HG02870 (cell line): ENCODE data around the gene SLC26A2.

Source experiments
- ATAC-seq: cut with Tn5 transposase; IDR thresholded peaks from one replicate; pipeline ENCODE4 v1.9.1; 2021; ENCODE audit warnings: mild to moderate bottlenecking, moderate library complexity; ENCODE audit not compliant: unreplicated experiment

Gene SLC26A2

GRCh38 chr5:149961186-149961685, 678 bp downstream of the SLC26A2 start:
- ATAC-seq = no peak

DNA sequence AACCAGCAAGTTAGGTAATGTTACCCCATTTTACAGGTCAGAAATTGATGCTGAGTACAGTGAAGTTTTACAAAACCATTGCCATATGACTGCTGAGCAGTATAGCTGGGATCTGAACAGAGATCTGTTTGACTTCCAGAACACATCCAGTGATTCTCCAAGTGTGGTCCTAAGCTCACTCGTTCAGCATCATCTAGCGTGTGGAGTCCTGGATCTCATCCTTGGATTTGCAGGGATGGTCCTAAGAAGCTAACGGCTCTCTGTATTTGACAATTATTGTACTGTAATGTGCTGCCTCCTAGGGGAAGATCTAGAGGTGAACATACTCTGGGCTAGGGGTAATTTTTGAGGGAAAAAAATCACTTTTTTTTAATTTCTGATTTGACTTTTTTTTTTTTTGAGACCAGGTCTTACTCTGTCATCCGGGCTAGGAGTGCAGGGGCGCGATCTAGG, 1.4 kb downstream of the SLC26A2 start:
- no peak for ATAC-seq

DNA sequence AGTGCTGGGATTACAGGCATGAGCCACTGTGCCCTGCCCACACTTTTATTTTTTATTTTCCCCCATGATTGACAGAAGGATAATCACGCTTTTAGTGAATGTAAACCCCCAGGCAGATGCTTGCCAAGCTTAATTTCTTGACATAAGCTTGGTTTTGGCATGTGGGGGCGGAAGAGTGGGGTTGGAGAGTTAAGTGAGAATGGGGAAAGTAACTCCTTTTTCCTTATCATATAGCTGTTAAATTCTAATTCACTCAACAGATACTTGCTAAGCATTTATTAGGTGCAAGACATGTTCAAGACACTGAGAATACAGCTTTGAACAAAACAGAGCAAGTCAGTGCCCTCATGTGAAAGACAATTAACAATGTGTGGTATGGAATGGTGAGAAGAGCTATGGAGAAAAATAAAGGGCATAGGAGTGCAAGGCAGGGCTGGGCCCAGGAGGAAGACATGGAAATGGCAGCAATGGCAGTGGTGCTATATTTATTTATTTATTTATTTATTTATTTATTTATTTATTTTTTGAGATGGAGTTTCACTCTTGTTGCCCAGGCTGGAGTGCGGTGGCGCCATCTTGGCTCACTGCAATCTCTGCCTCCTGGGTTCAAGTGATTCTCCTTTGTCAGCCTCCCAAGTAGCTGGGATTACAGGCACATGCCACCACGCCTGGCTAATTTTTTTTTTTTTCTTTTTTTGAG, 2.2 kb downstream of the SLC26A2 start:
- ATAC-seq = no peak

- no peak for ATAC-seq
Observed at GRCh38 chr5:149963729-149964128, 3.2 kb downstream of the SLC26A2 start.

DNA sequence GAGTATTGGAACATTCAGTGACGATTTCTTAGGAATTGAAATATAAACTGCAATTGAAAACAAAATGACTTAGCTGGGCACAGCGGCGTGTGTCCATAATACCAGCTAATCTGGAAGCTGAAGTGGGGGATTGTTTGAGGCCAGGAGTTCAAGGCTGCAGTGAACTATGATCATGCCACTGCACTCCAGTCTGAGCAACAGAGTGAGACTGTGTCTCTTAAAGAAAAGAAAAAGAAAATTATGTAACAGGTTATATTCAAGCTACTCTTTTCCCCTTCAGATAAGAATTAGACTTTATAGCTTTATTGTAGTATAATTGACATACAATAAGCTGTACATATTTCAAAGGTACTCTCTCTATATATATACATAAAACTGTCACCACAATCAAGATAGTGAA, 6.4 kb downstream of the SLC26A2 start:
- no peak for ATAC-seq

DNA sequence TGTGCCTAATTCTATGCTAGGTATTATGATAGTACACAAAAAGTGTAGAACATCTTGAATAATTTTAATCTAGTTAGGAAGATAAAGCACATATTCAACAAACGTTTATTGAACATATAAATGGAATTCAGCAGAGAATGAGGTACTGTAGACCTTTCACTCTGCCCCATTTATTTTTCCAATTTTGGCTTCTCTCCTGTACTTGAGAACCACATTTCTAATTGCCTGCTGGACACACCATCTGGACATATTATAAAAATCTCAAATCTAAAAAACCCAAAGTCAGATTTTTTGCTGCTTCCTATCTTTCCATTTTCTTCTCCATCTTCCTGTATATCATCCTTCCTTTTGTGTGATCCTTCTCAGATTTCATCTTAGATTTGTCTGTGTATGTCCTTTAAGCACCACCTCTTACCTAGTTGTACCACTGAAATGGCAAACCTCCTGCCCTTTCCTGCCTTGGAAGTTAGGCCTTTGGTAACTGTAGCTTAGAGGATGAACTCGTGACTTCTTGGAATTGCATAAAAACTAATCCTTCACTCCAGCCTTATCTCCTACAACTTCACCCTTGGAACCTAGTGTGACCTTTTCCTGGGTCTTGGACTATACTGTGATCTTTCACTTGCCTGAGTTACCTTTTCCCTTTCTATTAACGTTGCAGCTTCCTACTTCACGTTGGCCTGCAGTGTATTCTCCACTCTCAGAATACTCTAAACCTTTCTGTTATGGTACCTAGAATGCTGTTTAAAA, 8.8 kb downstream of the SLC26A2 start:
- no peak for ATAC-seq

- ATAC-seq = no peak
Observed at GRCh38 chr5:149975409-149975808, 14.9 kb downstream of the SLC26A2 start.

DNA sequence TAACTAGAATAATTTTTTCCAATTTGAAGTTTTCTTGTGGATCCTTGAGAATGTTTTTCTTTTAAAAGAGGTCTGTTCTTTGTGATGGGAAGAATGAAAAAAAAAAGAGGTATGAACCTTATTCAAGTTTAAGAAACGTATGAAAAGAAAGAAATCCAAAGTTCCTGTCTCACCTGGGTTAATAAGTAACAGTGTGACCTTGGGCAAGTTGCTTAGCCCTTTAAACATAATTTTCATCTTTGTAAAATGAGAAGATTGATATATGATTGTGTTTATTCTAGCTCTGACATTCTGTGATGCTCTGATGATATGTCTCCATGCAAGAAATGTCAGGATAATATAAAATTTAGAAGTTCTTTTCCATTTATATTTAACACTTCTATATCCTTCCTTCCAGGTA, 19.3 kb downstream of the SLC26A2 start:
- ATAC-seq = no peak

GRCh38 chr5:149981206-149981605, 20.6 kb downstream of the SLC26A2 start:
- ATAC-seq = no peak

GRCh38 chr5:149982505-149982904, 21.9 kb downstream of the SLC26A2 start:
- no peak for ATAC-seq

- ATAC-seq = no peak
Observed at GRCh38 chr5:149988126-149988525, 27.6 kb downstream of the SLC26A2 start.

DNA sequence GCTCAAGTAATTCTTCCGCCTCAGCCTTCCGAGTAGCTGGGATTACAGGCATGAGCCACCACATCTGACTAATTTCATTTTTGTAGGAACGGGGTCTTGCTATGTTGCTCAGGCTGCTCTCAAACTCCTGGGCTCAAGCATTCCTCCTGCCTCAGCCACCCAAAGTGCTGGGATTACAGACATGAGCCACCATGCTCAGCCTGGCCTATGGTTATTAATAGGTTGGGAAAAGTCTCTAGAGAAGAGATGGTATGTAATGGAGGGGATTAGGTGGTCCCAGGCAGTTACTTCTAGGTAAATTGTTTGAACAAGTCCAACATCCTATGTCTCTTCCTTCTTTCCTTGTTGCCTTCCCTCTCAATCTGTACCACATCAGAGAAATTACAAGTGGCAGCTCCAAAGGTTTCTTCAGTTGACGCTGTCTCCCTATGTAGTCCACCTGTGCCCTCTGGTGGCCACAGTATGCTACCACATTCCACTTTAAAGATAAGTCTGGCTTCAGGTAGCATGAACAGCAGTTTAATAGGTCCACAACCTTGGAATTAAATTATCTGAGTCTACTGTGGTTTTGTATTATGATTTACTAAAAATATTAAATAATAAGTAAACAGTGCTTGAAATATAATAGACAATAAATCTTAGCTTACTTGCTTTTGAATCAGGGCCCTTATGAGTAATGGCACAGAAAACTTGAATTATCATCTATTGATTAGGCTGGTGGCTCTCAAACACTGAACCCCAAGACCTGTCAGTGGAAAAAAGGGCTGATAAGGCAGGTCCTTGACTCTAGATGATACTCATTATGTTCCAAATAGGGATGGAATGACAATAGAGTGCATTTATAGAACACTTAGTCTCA, 30.2 kb downstream of the SLC26A2 start:
- peak; percentile 83 for ATAC-seq

- ATAC-seq = no peak
Observed at GRCh38 chr5:149993471-149993870, 32.9 kb downstream of the SLC26A2 start.

DNA sequence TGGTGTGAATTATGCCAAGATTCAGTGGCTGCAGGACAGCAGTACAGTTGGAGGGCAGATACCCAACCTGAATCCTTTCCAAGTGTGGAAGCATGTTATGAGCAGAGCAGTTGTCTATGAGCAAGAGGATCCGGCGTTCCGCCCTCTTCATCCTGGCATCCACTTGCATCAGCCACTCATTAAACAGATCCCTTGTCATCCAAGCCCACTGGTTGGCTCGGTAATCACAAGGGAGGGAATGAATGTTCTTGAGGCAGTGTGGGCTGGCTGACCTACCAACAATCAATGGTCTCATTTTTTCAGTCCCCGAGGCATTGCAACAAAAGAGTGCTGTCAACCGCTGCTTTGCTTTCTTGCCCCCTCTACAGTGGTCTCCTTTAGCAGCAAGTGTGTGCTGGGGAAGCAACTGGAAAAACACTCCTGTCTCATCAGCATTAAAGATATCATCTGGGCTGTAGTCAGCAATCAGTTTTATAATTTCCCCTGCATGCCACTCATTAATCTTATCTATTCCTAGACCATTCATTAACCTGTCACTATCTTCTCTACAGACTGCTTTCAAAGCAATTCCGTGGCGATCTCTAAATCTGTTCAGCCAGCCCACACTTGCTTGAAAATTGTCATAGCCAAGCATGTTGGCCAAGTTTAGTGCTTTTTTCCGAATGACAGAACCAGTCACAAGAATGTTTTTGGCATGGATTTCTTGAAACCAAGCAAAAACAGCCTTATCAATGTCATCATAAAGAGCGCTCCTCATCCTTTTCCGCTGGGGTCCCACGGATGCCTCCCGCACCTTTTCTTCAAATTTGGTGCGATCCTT, 35.0 kb downstream of the SLC26A2 start:
- no peak for ATAC-seq

- ATAC-seq = no peak
Observed at GRCh38 chr5:149996205-149996890, 35.8 kb downstream of the SLC26A2 start.

DNA sequence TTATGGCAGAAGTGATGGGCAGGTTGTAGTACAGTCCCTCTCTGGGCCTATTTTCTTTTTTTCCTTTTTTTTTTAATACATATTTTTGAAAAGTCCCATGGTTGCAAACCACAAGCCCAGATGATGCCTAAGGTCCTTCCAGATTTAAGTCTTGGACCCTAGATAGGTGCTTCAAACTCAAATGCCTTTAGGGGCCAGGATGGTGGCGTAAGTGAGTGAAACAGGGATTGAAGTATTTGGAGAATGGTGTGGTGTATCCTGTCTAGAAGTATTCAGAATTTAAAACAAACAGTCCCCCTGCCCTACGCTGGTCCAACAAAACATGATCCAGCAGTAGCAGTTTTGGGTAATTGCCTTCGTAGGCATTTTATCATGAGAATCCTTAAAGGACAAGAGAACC, 37.7 kb downstream of the SLC26A2 start:
- no peak for ATAC-seq

- ATAC-seq = no peak
Observed at GRCh38 chr5:149999359-149999758, 38.8 kb downstream of the SLC26A2 start.

- ATAC-seq = no peak
Observed at GRCh38 chr5:149999866-150000255, 39.3 kb downstream of the SLC26A2 start.

DNA sequence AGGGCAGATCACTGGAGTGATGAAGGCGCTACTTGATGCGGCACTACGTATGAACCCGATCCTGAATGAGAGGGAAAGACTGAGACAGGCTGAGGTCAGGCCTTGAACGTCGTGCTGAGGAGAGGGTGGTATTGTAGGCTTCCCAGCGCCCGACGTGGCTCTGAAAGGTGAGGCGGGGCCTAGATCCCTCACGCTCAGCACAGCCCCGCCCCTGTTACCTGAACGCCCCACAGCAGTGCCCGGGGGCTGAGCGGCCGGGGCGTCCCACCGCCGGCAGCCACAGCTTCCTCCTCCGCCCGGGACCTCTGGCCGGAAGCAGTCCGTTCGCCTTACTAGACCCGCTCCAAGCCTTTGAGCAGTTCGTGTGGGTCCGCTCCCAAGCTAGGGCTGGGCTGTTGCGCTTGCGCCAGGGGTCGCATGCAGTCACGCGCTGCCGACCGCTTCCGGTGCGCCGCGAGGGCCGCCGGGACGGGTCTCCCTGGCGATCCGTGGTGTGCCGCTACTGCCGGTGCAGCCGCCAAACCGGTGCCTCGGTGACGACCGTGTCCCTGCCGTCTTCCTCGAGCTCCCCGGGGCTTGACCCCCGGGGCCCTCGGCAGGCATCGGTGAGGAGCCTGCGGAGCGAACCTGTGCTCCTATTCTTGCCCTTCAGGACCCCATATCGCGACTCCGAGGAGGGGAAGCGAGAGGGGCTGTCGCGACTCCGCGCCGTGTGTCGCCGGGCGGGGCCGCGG, 39.9 kb downstream of the SLC26A2 start, which contains the start of the genes HMGXB3 and TIGD6:
Gene HMGXB3 (plus strand): TSS at position 484 of the 734 bp plus-strand sequence. CDS start 4,114 bp downstream, outside the sequence.
Gene TIGD6 (minus strand): TSS at position 399 of the 734 bp plus-strand sequence. CDS start 4,306 bp downstream, outside the sequence.
- ATAC-seq = peak; percentile 85
